GM18519 (cell line): ENCODE measurements around the gene NAT16.

Experiments used
- ATAC-seq: cut with Tn5 transposase; IDR thresholded peaks from one replicate; pipeline ENCODE4 v1.9.1; 2021; ENCODE audit warnings: mild to moderate bottlenecking, moderate library complexity; ENCODE audit not compliant: unreplicated experiment, low FRiP score

Gene NAT16

GRCh38 chr7:101162551-101163278 is 17.4 kb downstream of the NAT16 start:
- no peak for ATAC-seq

GRCh38 chr7:101161692-101162471 is 18.2 kb downstream of the NAT16 start:
- no peak for ATAC-seq

GRCh38 chr7:101160910-101161309 is 19.2 kb downstream of the NAT16 start:
- ATAC-seq = no peak

- ATAC-seq = no peak
Observed at GRCh38 chr7:101159696-101160674, 20.1 kb downstream of the NAT16 start.

GRCh38 chr7:101156866-101157589 is 23.1 kb downstream of the NAT16 start:
- ATAC-seq = no peak

GRCh38 chr7:101156277-101156676 is 23.8 kb downstream of the NAT16 start:
- no peak for ATAC-seq

- no peak for ATAC-seq
Observed at GRCh38 chr7:101155303-101155702, 24.8 kb downstream of the NAT16 start.

GRCh38 chr7:101154693-101155102 is 25.4 kb downstream of the NAT16 start:
- ATAC-seq = no peak

GRCh38 chr7:101153969-101154692 is 26.0 kb downstream of the NAT16 start, which contains the start of gene AP1S1:
Gene AP1S1 (plus strand): TSS chr7:101154476. CDS start chr7:101154515, 39 bp downstream.
- ATAC-seq = peak; percentile 66

- ATAC-seq = no peak
Observed at GRCh38 chr7:101151908-101152651, 28.0 kb downstream of the NAT16 start.

GRCh38 chr7:101140746-101141382 is 39.2 kb downstream of the NAT16 start:
- no peak for ATAC-seq

GRCh38 chr7:101140339-101140699 is 39.8 kb downstream of the NAT16 start:
- ATAC-seq = no peak

- ATAC-seq = peak; percentile 68
Observed at GRCh38 chr7:101138213-101138870, 41.8 kb downstream of the NAT16 start.

- ATAC-seq = no peak
Observed at GRCh38 chr7:101137651-101138212, 42.4 kb downstream of the NAT16 start.

- no peak for ATAC-seq
Observed at GRCh38 chr7:101134399-101134980, 45.6 kb downstream of the NAT16 start.

- no peak for ATAC-seq
Observed at GRCh38 chr7:101133621-101134398, 46.3 kb downstream of the NAT16 start.
